Body of pancreas (tissue), 4 donors: ENCODE measurements around the gene DYNC2H1.

Experiments used
- POLR2A ChIP-seq, 3 donors: fragments of 450-650 bp; IDR thresholded peaks; one replicate each; pipeline ENCODE4 v1.6.1; 2016; ENCODE audit warnings: antibody characterized with exemption in 3 of 3, mild to moderate bottlenecking in 2 of 3
- TF ChIP-seq, protein P1 (sequence below), 7 experiments: fragments of 450-650 bp in 4 of 7; fragments of 200-600 bp in 3 of 7; sonication (generic) in 3 of 7; IDR thresholded peaks; one replicate each; pipeline ENCODE4 v1.5.1; 2016 to 2019; ENCODE audit warnings: antibody characterized with exemption in 7 of 7

DNA sequence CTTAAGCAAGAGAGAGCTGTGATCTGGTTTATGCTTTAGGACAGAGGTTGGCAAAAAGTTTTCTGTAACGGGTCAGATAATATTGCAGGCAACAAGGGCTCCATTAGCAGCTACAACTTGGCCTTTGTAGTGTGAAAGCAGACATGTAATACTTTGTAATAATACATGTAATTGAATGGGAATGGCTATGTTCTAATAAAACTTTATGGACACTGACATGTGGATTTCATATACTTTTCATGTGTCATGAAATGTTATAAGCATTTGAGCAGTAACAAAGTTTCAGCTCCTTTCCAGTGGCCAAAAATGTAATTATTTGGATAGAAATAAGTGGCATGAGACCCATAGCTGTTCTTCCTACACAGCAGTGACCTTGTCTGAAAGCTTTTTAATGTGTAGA lies 3.1 kb downstream of the DYNC2H1 start:
- TF ChIP-seq POLR2A (IDR thresholded peaks at IDR 0.05), result no peak
- TF ChIP-seq, protein P1, sequence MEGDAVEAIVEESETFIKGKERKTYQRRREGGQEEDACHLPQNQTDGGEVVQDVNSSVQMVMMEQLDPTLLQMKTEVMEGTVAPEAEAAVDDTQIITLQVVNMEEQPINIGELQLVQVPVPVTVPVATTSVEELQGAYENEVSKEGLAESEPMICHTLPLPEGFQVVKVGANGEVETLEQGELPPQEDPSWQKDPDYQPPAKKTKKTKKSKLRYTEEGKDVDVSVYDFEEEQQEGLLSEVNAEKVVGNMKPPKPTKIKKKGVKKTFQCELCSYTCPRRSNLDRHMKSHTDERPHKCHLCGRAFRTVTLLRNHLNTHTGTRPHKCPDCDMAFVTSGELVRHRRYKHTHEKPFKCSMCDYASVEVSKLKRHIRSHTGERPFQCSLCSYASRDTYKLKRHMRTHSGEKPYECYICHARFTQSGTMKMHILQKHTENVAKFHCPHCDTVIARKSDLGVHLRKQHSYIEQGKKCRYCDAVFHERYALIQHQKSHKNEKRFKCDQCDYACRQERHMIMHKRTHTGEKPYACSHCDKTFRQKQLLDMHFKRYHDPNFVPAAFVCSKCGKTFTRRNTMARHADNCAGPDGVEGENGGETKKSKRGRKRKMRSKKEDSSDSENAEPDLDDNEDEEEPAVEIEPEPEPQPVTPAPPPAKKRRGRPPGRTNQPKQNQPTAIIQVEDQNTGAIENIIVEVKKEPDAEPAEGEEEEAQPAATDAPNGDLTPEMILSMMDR (IDR thresholded peaks at IDR 0.05), result no peak
